Breast epithelium (tissue), 3 donors: ENCODE measurements around the gene PTAR1.

Experiments
- CTCF ChIP-seq, 3 donors: fragments of 450-650 bp; IDR thresholded peaks; one replicate each; pipeline ENCODE4 v1.5.1; 2016 to 2017; ENCODE audit warnings: antibody characterized with exemption in 3 of 3, mild to moderate bottlenecking in 3 of 3, moderate library complexity in 3 of 3
- POLR2A ChIP-seq: fragments of 450-650 bp; IDR thresholded peaks from one replicate; pipeline ENCODE4 v1.6.1; 2016; ENCODE audit warnings: antibody characterized with exemption, mild to moderate bottlenecking, moderate library complexity
- POLR2AphosphoS5 ChIP-seq, 3 donors: sonication (generic); formaldehyde crosslinking; IDR thresholded peaks; one replicate each; pipeline ENCODE4 v1.6.1; 2017; ENCODE audit warnings: antibody characterized with exemption in 3 of 3

- no peak for TF ChIP-seq POLR2A
- TF ChIP-seq CTCF (IDR thresholded peaks at IDR 0.05), result no peak
- no peak for TF ChIP-seq POLR2AphosphoS5 (IDR thresholded peaks at IDR 0.05)
These were observed 99.5 kb downstream of the PTAR1 start for GRCh38 chr9:69660304-69660703.
